HepG2 (cell line): ENCODE measurements around the gene CST11. TPM values are rescaled to one million over a fixed set of nuclear protein-coding genes. Genes with fewer than 3 reads are reported as not detected.
A peak's percentile ranks its signal among the peaks of the same experiment; 100 is the strongest.

Experiments
- ATAC-seq: fragments of 200-7000 bp; cut with Tn5 transposase; 3 replicates; pipeline ENCODE4 v1.9.1; 2020; ENCODE audit warnings: mild to moderate bottlenecking, moderate library complexity
- Bru-seq: library from RNA; stranded (reverse); fragments of 400-500 nt; gene quantifications from one replicate; lab custom pipeline; 2021; lab: Mats Ljungman, UMichigan
- BruChase-seq, 2 experiments: library from RNA; stranded (reverse); fragments of 400-500 nt; gene quantifications; one replicate each; lab custom pipeline; 2021; lab: Mats Ljungman, UMichigan
- BruUV-seq: library from RNA; stranded (reverse); fragments of 400-500 nt; replicated peaks from 2 replicates; lab custom pipeline; 2021; lab: Mats Ljungman, UMichigan
- CTCF ChIA-PET: fragments of 300-600 bp; formaldehyde crosslinking; extraction: SDS; loops from one replicate; lab custom pipeline; 2021; ENCODE audit warnings: low total read pairs, inconsistent platforms, low intra/inter-chr PET ratio; lab: Yijun Ruan, JAX
- POLR2A ChIA-PET: fragments of 350-600 bp; sonication (Branson Sonifier 250); formaldehyde crosslinking; loops from one replicate; lab custom pipeline; 2020; ENCODE audit warnings: antibody characterized with exemption, inconsistent platforms; lab: Yijun Ruan, JAX
- DNase-seq: peaks from one replicate; pipeline ENCODE4 v3.0.0-alpha.2; 2015; ENCODE audit warnings: low spot score
- FAIRE-seq: peaks from 3 replicates; lab custom pipeline; 2011; peaks lifted over from hg19 to GRCh38; lab: Jason Lieb, UNC
- H2AFZ ChIP-seq: one replicate; pipeline ENCODE4 v1.6.1; 2011; ENCODE audit warnings: low read length, inconsistent platforms
- H3K27ac ChIP-seq: fragments of 300-600 bp; 3 replicates; pipeline ENCODE4 v1.8.0; 2011; ENCODE audit warnings: mixed run types, mild to moderate bottlenecking, mixed read lengths, low read length, inconsistent platforms; ENCODE audit not compliant: insufficient read depth; ENCODE audit errors: extremely low read length
- H3K27me3 ChIP-seq, 2 experiments: fragments of 200-600 bp in 1 of 2; 2 replicates in 1 of 2; 3 replicates in 1 of 2; pipeline versions ENCODE4 v1.6.0 to v1.8.0; 2011; ENCODE audit warnings: low read length in 2 of 2, mild to moderate bottlenecking in 2 of 2, moderate library complexity in 2 of 2, inconsistent platforms in 1 of 2; ENCODE audit not compliant: insufficient read depth in 2 of 2, control insufficient read depth in 1 of 2
- H3K36me3 ChIP-seq, 2 experiments: fragments of 200-600 bp in 1 of 2; replicated peaks in 1 of 2; 2 replicates in 1 of 2; 3 replicates in 1 of 2; pipeline versions ENCODE4 v1.5.1 to v1.8.0; 2011; ENCODE audit warnings: low read length in 2 of 2, inconsistent platforms in 1 of 2; ENCODE audit not compliant: insufficient read depth in 2 of 2, control insufficient read depth in 1 of 2
- H3K4me1 ChIP-seq: 2 replicates; pipeline ENCODE4 v1.5.1; 2012; ENCODE audit warnings: low read length, inconsistent platforms; ENCODE audit not compliant: insufficient read depth
- H3K4me2 ChIP-seq: 2 replicates; pipeline ENCODE4 v1.6.0; 2011; ENCODE audit warnings: low read depth, low read length, inconsistent platforms
- H3K4me3 ChIP-seq, 3 experiments: fragments of 200-600 bp in 1 of 3; sonication (generic), shearing (Covaris generic) in 1 of 3; replicated peaks in 1 of 3; 2 replicates each; pipeline ENCODE4 v1.5.1; 2011 to 2016; ENCODE audit warnings: low read length in 3 of 3, inconsistent platforms in 2 of 3, low read depth in 2 of 3, mild to moderate bottlenecking in 2 of 3, control low read depth in 1 of 3, mixed read lengths in 1 of 3; ENCODE audit not compliant: insufficient read depth in 1 of 3
- H3K79me2 ChIP-seq: one replicate; pipeline ENCODE4 v1.6.1; 2011; ENCODE audit warnings: low read length, inconsistent platforms; ENCODE audit not compliant: insufficient read depth
- H3K9ac ChIP-seq: 2 replicates; pipeline ENCODE4 v1.6.0; 2011; ENCODE audit warnings: mild to moderate bottlenecking, low read depth, low read length, inconsistent platforms; ENCODE audit not compliant: insufficient read depth
- H3K9me3 ChIP-seq: 2 replicates; pipeline ENCODE4 v1.5.1; 2012; ENCODE audit warnings: mild to moderate bottlenecking, low read length
- H4K20me1 ChIP-seq: 2 replicates; pipeline ENCODE4 v1.6.0; 2011; ENCODE audit warnings: inconsistent platforms, mild to moderate bottlenecking, low read length, moderate library complexity; ENCODE audit not compliant: insufficient read depth
- HHEX ChIP-seq: IDR thresholded peaks from 2 replicates; pipeline ENCODE4 v1.6.1; 2016; ENCODE audit warnings: control low read depth
- MXD1 ChIP-seq: sonication (generic); formaldehyde crosslinking; IDR thresholded peaks from 2 replicates; pipeline ENCODE4 v1.4.0; 2020; ENCODE audit warnings: mild to moderate bottlenecking, missing genetic modification reagents
- SCMH1 ChIP-seq: sonication (generic); formaldehyde crosslinking; IDR thresholded peaks from 2 replicates; pipeline ENCODE4 v1.9.0; 2021; ENCODE audit warnings: missing genetic modification reagents, mild to moderate bottlenecking, borderline replicate concordance
- TAF1 ChIP-seq: sonication (generic); formaldehyde crosslinking; IDR thresholded peaks from 2 replicates; pipeline ENCODE4 v1.4.0; 2020; ENCODE audit warnings: missing genetic modification reagents
- TEF ChIP-seq: sonication (generic); formaldehyde crosslinking; IDR thresholded peaks from 2 replicates; pipeline ENCODE4 v1.5.0; 2020; ENCODE audit warnings: missing genetic modification reagents
- TSC22D2 ChIP-seq: sonication (generic); formaldehyde crosslinking; IDR thresholded peaks from 2 replicates; pipeline ENCODE4 v1.5.1; 2020; ENCODE audit warnings: missing genetic modification reagents, mild to moderate bottlenecking, borderline replicate concordance
- ZNF720 ChIP-seq: sonication (generic); formaldehyde crosslinking; IDR thresholded peaks from 2 replicates; pipeline ENCODE4 v1.4.0; 2020; ENCODE audit warnings: missing genetic modification reagents
- WGBS: methylation state at CpG from one replicate; pipeline ENCODE4 v1.1.6; 2017; ENCODE audit warnings: low lambda C conversion rate; 5-methylcytosine and 5-hydroxymethylcytosine counted together
- in situ Hi-C: cut with HindIII; loops from 2 replicates; pipeline ENCODE4 v1.10.0; 2017; ENCODE audit warnings: low pct_unique_long_range_greater_than_20kb; ENCODE audit not compliant: extremely low pct_ligation_motif_present
- intact Hi-C: fragments of 100-400 bp; cut with micrococcal nuclease; formaldehyde crosslinking; loops from one replicate; pipeline ENCODE4 v1.10.0; 2022; ENCODE audit not compliant: unreplicated experiment
- long read RNA-seq, 2 experiments: library from RNA in 1 of 2; library from polyadenylated mRNA in 1 of 2; stranded (forward) in 1 of 2; unstranded in 1 of 2; transcript quantifications; one replicate each; pipeline ENCODE4 v2.0.0, GENCODE V29; 2019 to 2022
- polyA minus RNA-seq, 3 experiments: library from RNA; depleted of rRNA, polyadenylated mRNA; stranded (reverse); fragments of >200 nt; gene quantifications; 2 replicates each; pipeline ENCODE4 v1.2.3, GENCODE V29; 2011; ENCODE audit warnings: low replicate concordance in 1 of 3
- polyA plus RNA-seq, 8 experiments: library from polyadenylated mRNA; depleted of rRNA in 3 of 8; stranded (reverse) in 7 of 8; unstranded in 1 of 8; fragments of >200 nt; fragmentation: Illumina TruSeq in 4 of 8; extraction: Trizol in 4 of 8; gene quantifications; 2 replicates each; pipeline versions ENCODE4 v1.2.1 to v1.2.3, GENCODE V29; 2011 to 2016; ENCODE audit warnings: low read depth in 4 of 8, missing spikeins in 1 of 8, mixed read lengths in 1 of 8; ENCODE audit not compliant: insufficient read depth in 1 of 8
- total RNA-seq, 5 experiments: library from RNA; depleted of rRNA; stranded (reverse); fragments of >200 nt; fragmentation: Illumina TruSeq; extraction: Trizol; gene quantifications; 2 replicates each; pipeline ENCODE4 v1.2.3, GENCODE V29; 2016; ENCODE audit warnings: low read depth in 1 of 5

CST11 gene
- not detected in 2 replicates for total RNA-seq (2016; rRNA removed; fragmentation: Illumina TruSeq; extraction: Trizol)
- total RNA-seq (2016; cell fraction: cytosol; rRNA removed; fragmentation: Illumina TruSeq; extraction: Trizol; ENCODE audit: low read depth): not detected in 2 replicates
- not detected in 2 replicates for total RNA-seq (2016; cell fraction: insoluble cytoplasmic fraction; rRNA removed; fragmentation: Illumina TruSeq; extraction: Trizol)
- total RNA-seq (2016; cell fraction: membrane; rRNA removed; fragmentation: Illumina TruSeq; extraction: Trizol): not detected in 2 replicates
- not detected in 2 replicates for total RNA-seq (2016; cell fraction: nucleus; rRNA removed; fragmentation: Illumina TruSeq; extraction: Trizol)
- polyA plus RNA-seq (2011; rRNA removed): not detected in 2 replicates
- polyA plus RNA-seq (2011; cell fraction: cytosol; rRNA removed): not detected in 2 replicates
- polyA plus RNA-seq (2011; cell fraction: nucleus; rRNA removed): not detected in 2 replicates
- polyA plus RNA-seq (2012): not detected in 2 replicates
- polyA plus RNA-seq (2016; cell fraction: cytosol; fragmentation: Illumina TruSeq; extraction: Trizol; ENCODE audit: low read depth): not detected in 2 replicates
- not detected in 2 replicates for polyA plus RNA-seq (2016; cell fraction: insoluble cytoplasmic fraction; fragmentation: Illumina TruSeq; extraction: Trizol; ENCODE audit: low read depth)
- polyA plus RNA-seq (2016; cell fraction: membrane; fragmentation: Illumina TruSeq; extraction: Trizol; ENCODE audit: low read depth): not detected in 2 replicates
- polyA plus RNA-seq (2016; cell fraction: nucleus; fragmentation: Illumina TruSeq; extraction: Trizol; ENCODE audit: insufficient read depth, low read depth): not detected in 2 replicates
- polyA minus RNA-seq (2011; rRNA and poly(A)+ RNA removed; ENCODE audit: low replicate concordance): not detected in 2 replicates
- polyA minus RNA-seq (2011; cell fraction: cytosol; rRNA and poly(A)+ RNA removed): not detected in 2 replicates
- not detected in 2 replicates for polyA minus RNA-seq (2011; cell fraction: nucleus; rRNA and poly(A)+ RNA removed)
- Bru-seq, nascent RNA: not detected
- BruChase-seq, experiment 1, labeled RNA remaining after a 6-hour chase: not detected
- not detected for BruChase-seq, experiment 2, labeled RNA remaining after a 2-hour chase
- long read RNA-seq, experiment 1: 0 reads
- long read RNA-seq, experiment 2: 0 reads

- Histone ChIP-seq H3K79me2 (no peaks in the 10 kb centered on the region), H3K36me3 (no peaks in the 10 kb centered on the region), H3K9me3 (no peaks in the 10 kb centered on the region), H3K9ac (no peak within 1 kb of the TSS), H3K27me3 (peaks cover 4 to 42% of the 10 kb centered on the region in 2 experiments; a peak in 3 of 5 replicates), H2AFZ (no peak within 1 kb of the TSS), H3K27ac (no peak within 1 kb of the TSS), H3K4me2 (no peak within 1 kb of the TSS), H4K20me1 (no peaks in the 10 kb centered on the region), H3K4me3 (no peak within 1 kb of the TSS), H3K4me1 (no peaks in the 10 kb centered on the region)
- no peak for TF ChIP-seq TAF1 (CRISPR knock-in tag)
- no peak for TF ChIP-seq SCMH1 (CRISPR knock-in tag)
- TF ChIP-seq ZNF720 (CRISPR knock-in tag): no peak
- no peak for TF ChIP-seq TSC22D2
- TF ChIP-seq MXD1 (CRISPR knock-in tag): no peak
- no peak for TF ChIP-seq HHEX (CRISPR knock-in tag)
- TF ChIP-seq TEF: no peak
- intact Hi-C loops (no loop called here), in situ Hi-C loops (no loop called here)
- POLR2A ChIA-PET: no interaction called here
- CTCF ChIA-PET: no interaction called here
- 4% methylated on average over 4 of the region's 4 CpGs for WGBS
- FAIRE-seq (no peak), DNase-seq (no peak), ATAC-seq (0 out of 3 replicates have a peak, but pooled peaks have one; percentile 17)
- no TSS peak for BruUV-seq
Measured at GRCh38 chr20:23452776-23453175, at the start of gene CST11. CST11 (minus strand) TSS chr20:23452876; CDS start chr20:23452811, 65 bp downstream.
